Left ventricle myocardium inferior (tissue), 1 donor: ENCODE data around the gene CRTC1. TPM values are rescaled to one million over a fixed set of nuclear protein-coding genes. Genes with fewer than 3 reads are reported as not detected.

ENCODE experiments used
- DNase-seq: peaks from one replicate; pipeline ENCODE4 v3.0.0-alpha.2; 2020
- H3K27ac ChIP-seq: fragments of 200-600 bp; replicated peaks from 2 replicates; pipeline ENCODE4 v1.8.0; 2021
- H3K27me3 ChIP-seq: fragments of 200-600 bp; 2 replicates; pipeline ENCODE4 v1.8.0; 2021; ENCODE audit warnings: low read depth
- H3K36me3 ChIP-seq: fragments of 200-600 bp; 2 replicates; pipeline ENCODE4 v1.8.0; 2021
- H3K4me1 ChIP-seq: fragments of 200-600 bp; 2 replicates; pipeline ENCODE4 v1.8.0; 2021
- H3K4me3 ChIP-seq: fragments of 200-600 bp; 2 replicates; pipeline ENCODE4 v1.8.0; 2021; ENCODE audit warnings: mild to moderate bottlenecking, moderate library complexity
- H3K9me3 ChIP-seq: fragments of 200-600 bp; replicated peaks from 2 replicates; pipeline ENCODE4 v1.8.0; 2021
- intact Hi-C: fragments of 100-400 bp; cut with micrococcal nuclease; formaldehyde crosslinking; loops from one replicate; pipeline ENCODE4 v1.11.0; 2022
- total RNA-seq: library from RNA; stranded (reverse); fragmentation: NEBNext Ultra II Directional; extraction: Animal tissue kit (Norgen Biotek cat#: 25700); gene quantifications from one replicate; pipeline ENCODE4 v1.2.1, GENCODE V29; 2021
- TF ChIP-seq, protein P1 (sequence below): fragments of 200-600 bp; IDR thresholded peaks from 2 replicates; pipeline ENCODE4 v1.8.0; 2021; ENCODE audit warnings: antibody characterized with exemption, mild to moderate bottlenecking, borderline replicate concordance
- donor health status: DM: no; HTN: yes; CAD: no; lungs with severe emphysema.

Gene CRTC1
- total RNA-seq, 1 donor from 2014 or later: 9.7 TPM

DNA sequence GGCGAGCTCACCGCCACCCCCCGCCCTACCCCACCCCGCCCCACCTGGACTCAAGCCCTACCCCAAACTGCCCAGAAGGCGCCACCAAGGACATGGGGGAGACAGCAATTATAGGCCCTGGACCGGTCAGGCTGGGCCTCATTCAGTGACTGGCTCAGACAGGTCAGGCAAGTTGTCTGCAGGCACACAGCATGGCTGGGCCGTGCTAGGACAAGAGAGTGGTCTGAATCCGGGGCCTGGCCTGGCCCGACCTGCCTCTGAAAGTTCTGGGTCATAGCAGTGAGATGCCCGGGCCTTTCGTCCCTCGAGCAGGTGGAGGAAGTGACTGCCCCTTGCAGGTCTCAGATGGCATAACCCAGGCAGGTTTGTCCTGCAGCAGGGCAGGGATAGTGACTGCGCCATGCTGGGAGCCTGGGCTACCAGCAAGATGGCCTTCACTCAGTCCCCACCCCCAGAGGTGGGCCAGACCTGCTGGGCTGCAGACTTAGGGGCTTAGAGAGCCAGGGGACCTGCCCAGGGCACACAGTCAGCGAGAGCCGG, 86.6 kb downstream of the CRTC1 start:
- no peak for DNase-seq
- intact Hi-C loops: no loop called here
- H3K9me3 ChIP-seq: no peaks in the 10 kb centered on the region
- no peaks in the 10 kb centered on the region for H3K27me3 ChIP-seq
- TF ChIP-seq, protein P1, sequence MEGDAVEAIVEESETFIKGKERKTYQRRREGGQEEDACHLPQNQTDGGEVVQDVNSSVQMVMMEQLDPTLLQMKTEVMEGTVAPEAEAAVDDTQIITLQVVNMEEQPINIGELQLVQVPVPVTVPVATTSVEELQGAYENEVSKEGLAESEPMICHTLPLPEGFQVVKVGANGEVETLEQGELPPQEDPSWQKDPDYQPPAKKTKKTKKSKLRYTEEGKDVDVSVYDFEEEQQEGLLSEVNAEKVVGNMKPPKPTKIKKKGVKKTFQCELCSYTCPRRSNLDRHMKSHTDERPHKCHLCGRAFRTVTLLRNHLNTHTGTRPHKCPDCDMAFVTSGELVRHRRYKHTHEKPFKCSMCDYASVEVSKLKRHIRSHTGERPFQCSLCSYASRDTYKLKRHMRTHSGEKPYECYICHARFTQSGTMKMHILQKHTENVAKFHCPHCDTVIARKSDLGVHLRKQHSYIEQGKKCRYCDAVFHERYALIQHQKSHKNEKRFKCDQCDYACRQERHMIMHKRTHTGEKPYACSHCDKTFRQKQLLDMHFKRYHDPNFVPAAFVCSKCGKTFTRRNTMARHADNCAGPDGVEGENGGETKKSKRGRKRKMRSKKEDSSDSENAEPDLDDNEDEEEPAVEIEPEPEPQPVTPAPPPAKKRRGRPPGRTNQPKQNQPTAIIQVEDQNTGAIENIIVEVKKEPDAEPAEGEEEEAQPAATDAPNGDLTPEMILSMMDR: no peak
- H3K4me3 ChIP-seq: no peak overlapping the region
- H3K27ac ChIP-seq: no peak overlapping the region
- no peaks in the 10 kb centered on the region for H3K36me3 ChIP-seq
- H3K4me1 ChIP-seq: no peaks in the 10 kb centered on the region

GRCh38 chr19:18770663-18771327, 87.3 kb downstream of the CRTC1 start:
- intact Hi-C loops: no loop called here
- Histone ChIP-seq H3K4me3 (no peak overlapping the region), H3K9me3 (no peaks in the 10 kb centered on the region), H3K27me3 (no peaks in the 10 kb centered on the region), H3K36me3 (no peaks in the 10 kb centered on the region), H3K27ac (no peak overlapping the region), H3K4me1 (no peaks in the 10 kb centered on the region)
- no peak for DNase-seq
- TF ChIP-seq, protein P1: no peak

- no peaks in the 10 kb centered on the region for H3K36me3 ChIP-seq
- no peak for DNase-seq
Observed at GRCh38 chr19:18771328-18772242, 88.1 kb downstream of the CRTC1 start.

DNA sequence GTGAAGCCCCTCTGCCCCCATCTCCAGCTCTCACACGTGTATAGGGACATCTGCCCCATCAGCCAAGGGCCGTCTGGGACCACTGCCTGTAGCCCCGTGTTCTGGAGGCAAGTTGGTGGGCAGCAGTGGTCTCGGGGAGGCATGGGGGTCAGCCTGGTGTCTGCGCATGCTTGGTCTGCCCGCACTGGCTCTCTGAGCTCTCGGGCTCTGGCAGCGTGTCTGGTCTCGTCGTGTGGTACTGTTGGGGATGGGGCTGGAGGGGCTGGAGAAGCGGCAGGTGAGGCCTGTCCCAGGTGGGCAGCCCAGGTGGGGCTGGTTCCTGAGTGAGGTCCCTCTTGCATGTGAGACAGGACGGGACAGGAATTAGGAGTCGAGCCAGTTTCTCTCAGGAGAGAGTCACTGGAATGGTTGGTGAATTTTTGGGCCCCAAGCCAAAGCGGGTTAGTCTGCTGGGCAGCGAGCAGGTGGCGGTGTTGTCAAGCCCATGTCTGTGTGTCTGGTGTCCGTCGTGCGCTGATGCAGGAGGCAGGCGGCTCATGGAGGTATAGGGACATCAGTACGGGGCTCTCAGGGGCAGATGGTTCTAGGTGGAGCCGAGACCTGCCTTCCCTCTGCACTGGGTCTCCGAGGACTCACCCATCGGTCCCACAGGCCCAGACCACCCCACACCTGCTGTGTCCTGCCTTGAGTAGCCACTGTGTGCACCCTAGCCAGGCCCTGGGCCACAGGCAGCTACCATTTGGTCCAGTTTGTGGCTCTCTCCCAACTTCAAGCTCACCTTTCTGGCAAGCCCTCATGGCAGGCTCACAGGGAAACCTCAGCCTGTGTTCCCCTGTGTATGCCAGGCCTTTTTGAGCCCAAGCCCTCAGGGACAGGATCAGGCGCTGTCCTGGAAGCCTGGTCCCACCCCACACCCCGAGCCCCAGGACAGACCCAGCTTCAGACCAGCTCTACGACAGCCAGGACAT, 89.4 kb downstream of the CRTC1 start:
- no peaks in the 10 kb centered on the region for H3K9me3 ChIP-seq
- no peaks in the 10 kb centered on the region for H3K36me3 ChIP-seq
- no peaks in the 10 kb centered on the region for H3K4me1 ChIP-seq
- H3K27me3 ChIP-seq: no peaks in the 10 kb centered on the region
- intact Hi-C loops: no loop called here
- H3K27ac ChIP-seq: no peak overlapping the region
- no peak for DNase-seq
- no peak overlapping the region for H3K4me3 ChIP-seq
- TF ChIP-seq, protein P1: no peak

More at GRCh38 chr19:18771328-18772242, 88.1 kb downstream of the CRTC1 start:
- no peaks in the 10 kb centered on the region for H3K4me1 ChIP-seq
- TF ChIP-seq, protein P1: no peak
- no peaks in the 10 kb centered on the region for H3K9me3 ChIP-seq
- no peaks in the 10 kb centered on the region for H3K27me3 ChIP-seq
- no peak overlapping the region for H3K4me3 ChIP-seq
- intact Hi-C loops: no loop called here
- H3K27ac ChIP-seq: no peak overlapping the region

DNA sequence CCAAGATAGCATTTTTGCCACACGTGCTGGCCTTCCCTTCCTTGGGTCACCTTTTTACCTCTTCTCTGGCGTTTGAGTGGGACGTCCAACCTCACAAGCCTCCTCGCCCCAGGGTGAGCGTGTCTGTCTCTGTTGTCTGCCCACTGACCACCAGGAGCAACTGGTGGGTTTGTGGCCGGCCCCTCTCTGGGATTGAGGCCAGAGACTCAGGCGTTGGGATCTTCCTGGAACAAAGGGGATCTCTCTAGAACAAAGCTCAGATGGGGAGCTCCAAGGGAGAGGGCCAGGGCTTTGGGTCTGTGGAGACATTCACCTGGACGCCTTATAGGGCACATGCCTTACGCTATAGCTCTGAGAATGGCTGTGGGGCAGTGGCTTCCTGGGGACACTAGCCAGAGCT, 90.2 kb downstream of the CRTC1 start:
- no peak overlapping the region for H3K27ac ChIP-seq
- intact Hi-C loops: no loop called here

More for the DNA sequence above, 90.2 kb downstream of the CRTC1 start:
- Histone ChIP-seq H3K9me3 (no peaks in the 10 kb centered on the region), H3K4me1 (no peaks in the 10 kb centered on the region), H3K36me3 (no peaks in the 10 kb centered on the region), H3K4me3 (no peak overlapping the region), H3K27me3 (peaks cover 4% of the 10 kb centered on the region)
- DNase-seq: no peak
- TF ChIP-seq, protein P1: no peak
